Measurements from ENCODE around the gene DMWD. TPM values are rescaled to one million over a fixed set of nuclear protein-coding genes. Genes with fewer than 3 reads are reported as not detected.

DMWD gene, protein sequence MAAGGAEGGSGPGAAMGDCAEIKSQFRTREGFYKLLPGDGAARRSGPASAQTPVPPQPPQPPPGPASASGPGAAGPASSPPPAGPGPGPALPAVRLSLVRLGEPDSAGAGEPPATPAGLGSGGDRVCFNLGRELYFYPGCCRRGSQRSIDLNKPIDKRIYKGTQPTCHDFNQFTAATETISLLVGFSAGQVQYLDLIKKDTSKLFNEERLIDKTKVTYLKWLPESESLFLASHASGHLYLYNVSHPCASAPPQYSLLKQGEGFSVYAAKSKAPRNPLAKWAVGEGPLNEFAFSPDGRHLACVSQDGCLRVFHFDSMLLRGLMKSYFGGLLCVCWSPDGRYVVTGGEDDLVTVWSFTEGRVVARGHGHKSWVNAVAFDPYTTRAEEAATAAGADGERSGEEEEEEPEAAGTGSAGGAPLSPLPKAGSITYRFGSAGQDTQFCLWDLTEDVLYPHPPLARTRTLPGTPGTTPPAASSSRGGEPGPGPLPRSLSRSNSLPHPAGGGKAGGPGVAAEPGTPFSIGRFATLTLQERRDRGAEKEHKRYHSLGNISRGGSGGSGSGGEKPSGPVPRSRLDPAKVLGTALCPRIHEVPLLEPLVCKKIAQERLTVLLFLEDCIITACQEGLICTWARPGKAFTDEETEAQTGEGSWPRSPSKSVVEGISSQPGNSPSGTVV
- 10.1 to 16.5 TPM (median 12.5 TPM) in 3 replicates for polyA plus RNA-seq
- polyA plus RNA-seq (2011; ENCODE audit: low read depth): 1.7 TPM
- polyA plus RNA-seq (2011; cell fraction: cytosol; rRNA removed): 8.1 and 11.8 TPM in 2 replicates
- polyA plus RNA-seq (2011; cell fraction: nucleus; rRNA removed): 35.8 and 51.3 TPM in 2 replicates
- 12.3 and 20.4 TPM in 2 replicates for polyA plus RNA-seq (2012; ENCODE audit: low replicate concordance)
- polyA minus RNA-seq: 16.9 to 29.0 TPM (median 27.1 TPM) in 3 replicates
- 24.7 TPM for polyA minus RNA-seq (2011; cell fraction: cytosol; rRNA and poly(A)+ RNA removed)
- polyA minus RNA-seq (2011; cell fraction: nucleus; rRNA and poly(A)+ RNA removed): 28.9 and 30.2 TPM in 2 replicates

DNA sequence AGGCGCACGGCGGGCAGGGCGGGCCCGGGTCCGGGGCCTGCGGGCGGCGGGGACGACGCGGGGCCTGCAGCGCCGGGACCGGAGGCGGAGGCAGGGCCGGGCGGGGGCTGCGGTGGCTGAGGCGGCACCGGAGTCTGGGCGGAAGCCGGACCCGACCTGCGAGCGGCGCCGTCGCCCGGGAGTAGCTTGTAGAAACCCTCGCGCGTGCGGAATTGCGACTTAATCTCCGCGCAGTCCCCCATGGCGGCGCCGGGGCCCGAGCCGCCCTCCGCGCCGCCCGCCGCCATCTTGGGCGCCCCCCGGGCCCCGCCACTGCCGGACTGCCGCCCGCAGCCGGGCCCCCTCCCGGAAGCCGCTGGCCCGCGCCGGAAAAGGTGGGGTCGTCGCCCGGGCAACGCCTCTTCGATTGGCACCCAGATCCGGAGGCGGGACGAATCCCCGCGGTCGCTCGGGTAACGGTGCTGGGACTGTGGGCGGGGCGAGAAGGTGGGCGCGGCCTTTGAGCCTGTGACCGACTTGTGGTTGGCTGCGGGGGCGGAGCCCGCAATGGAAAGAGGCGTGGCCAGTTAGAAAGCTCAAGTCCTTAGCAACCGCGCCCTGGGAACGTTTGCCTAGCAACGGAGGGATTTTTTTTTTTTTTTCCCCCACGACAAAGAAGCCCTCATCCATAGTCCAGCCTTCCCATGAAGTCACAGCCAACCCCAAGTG lies at the start of gene DMWD:
TSS of gene DMWD (minus strand) at position 376 of the 708 bp plus-strand sequence. CDS start at position 287, 89 bp downstream.
- H3K9ac ChIP-seq (ENCODE audit: control insufficient read depth, extremely low read depth, insufficient read depth, low read length): peak within 1 kb of the TSS; percentile 76
- H3K36me3 ChIP-seq (ENCODE audit: control insufficient read depth in 2 of 2, extremely low read depth in 1 of 2, insufficient read depth in 2 of 2, low read length in 2 of 2): peaks cover 2 to 17% of the 10 kb centered on the region in 2 experiments
- peaks cover 19% of the 10 kb centered on the region for H3K79me2 ChIP-seq (ENCODE audit: control insufficient read depth, insufficient read depth, low read length)
- dilution Hi-C loops (cut with MboI; ENCODE audit: extremely low pct_ligation_motif_present, low sequenced_read_pairs): no loop called here
- peak within 1 kb of the TSS; percentile 46 for H3K27ac ChIP-seq (ENCODE audit: control insufficient read depth, insufficient read depth, low read length)
- FAIRE-seq (peak; percentile 78), DNase-seq (ENCODE audit: low read depth, low spot score) (peak; percentile 87)
- H4K20me1 ChIP-seq (ENCODE audit: control insufficient read depth, extremely low read depth, insufficient read depth, low read length): no peaks in the 10 kb centered on the region
- H3K27me3 ChIP-seq (ENCODE audit: control insufficient read depth, extremely low read depth, insufficient read depth, low read length): no peaks in the 10 kb centered on the region
- no peaks in the 10 kb centered on the region for H3K9me1 ChIP-seq (ENCODE audit: control insufficient read depth, extremely low read depth, insufficient read depth, low read length)
- H3K4me2 ChIP-seq (ENCODE audit: control insufficient read depth, extremely low read depth, insufficient read depth, low read depth, low read length): peak within 1 kb of the TSS; percentile 88
- TF ChIP-seq EZH2 (IDR thresholded peaks at IDR 0.05; ENCODE audit: low read length): no peak
- TF ChIP-seq, protein P1, sequence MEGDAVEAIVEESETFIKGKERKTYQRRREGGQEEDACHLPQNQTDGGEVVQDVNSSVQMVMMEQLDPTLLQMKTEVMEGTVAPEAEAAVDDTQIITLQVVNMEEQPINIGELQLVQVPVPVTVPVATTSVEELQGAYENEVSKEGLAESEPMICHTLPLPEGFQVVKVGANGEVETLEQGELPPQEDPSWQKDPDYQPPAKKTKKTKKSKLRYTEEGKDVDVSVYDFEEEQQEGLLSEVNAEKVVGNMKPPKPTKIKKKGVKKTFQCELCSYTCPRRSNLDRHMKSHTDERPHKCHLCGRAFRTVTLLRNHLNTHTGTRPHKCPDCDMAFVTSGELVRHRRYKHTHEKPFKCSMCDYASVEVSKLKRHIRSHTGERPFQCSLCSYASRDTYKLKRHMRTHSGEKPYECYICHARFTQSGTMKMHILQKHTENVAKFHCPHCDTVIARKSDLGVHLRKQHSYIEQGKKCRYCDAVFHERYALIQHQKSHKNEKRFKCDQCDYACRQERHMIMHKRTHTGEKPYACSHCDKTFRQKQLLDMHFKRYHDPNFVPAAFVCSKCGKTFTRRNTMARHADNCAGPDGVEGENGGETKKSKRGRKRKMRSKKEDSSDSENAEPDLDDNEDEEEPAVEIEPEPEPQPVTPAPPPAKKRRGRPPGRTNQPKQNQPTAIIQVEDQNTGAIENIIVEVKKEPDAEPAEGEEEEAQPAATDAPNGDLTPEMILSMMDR (optimal IDR thresholded peaks at IDR 0.05 in 1 of 3, IDR thresholded peaks at IDR 0.05 in 1 of 3, conservative IDR thresholded peaks at IDR 0.05 in 1 of 3; ENCODE audit: extremely low read depth in 1 of 3, insufficient read depth in 2 of 3, low read length in 3 of 3): peak in 1 of 3 experiments; percentile 12
- no peaks in the 10 kb centered on the region for H3K9me3 ChIP-seq (ENCODE audit: control insufficient read depth, low read depth, low read length)
- H2AFZ ChIP-seq (ENCODE audit: control insufficient read depth, low read length): no peak within 1 kb of the TSS
- peak within 1 kb of the TSS; percentile 83 to 95 (median 90) for H3K4me3 ChIP-seq (ENCODE audit: control insufficient read depth in 2 of 3, extremely low read depth in 1 of 3, insufficient read depth in 2 of 3, low read depth in 1 of 3, low read length in 3 of 3)
- H3K4me1 ChIP-seq (ENCODE audit: control insufficient read depth, extremely low read depth, insufficient read depth, low read length): peaks cover 9% of the 10 kb centered on the region

- Histone ChIP-seq H3K36me3 (ENCODE audit: control insufficient read depth in 2 of 2, extremely low read depth in 1 of 2, insufficient read depth in 2 of 2, low read length in 2 of 2) (peaks cover 35 to 42% of the 10 kb centered on the region in 2 experiments), H3K9ac (ENCODE audit: control insufficient read depth, extremely low read depth, insufficient read depth, low read length) (no peak overlapping the region), H4K20me1 (ENCODE audit: control insufficient read depth, extremely low read depth, insufficient read depth, low read length) (no peaks in the 10 kb centered on the region), H3K4me1 (ENCODE audit: control insufficient read depth, extremely low read depth, insufficient read depth, low read length) (no peaks in the 10 kb centered on the region), H3K9me1 (ENCODE audit: control insufficient read depth, extremely low read depth, insufficient read depth, low read length) (no peaks in the 10 kb centered on the region), H3K9me3 (ENCODE audit: control insufficient read depth, low read depth, low read length) (no peaks in the 10 kb centered on the region), H3K79me2 (ENCODE audit: control insufficient read depth, insufficient read depth, low read length) (no peaks in the 10 kb centered on the region), H3K27ac (ENCODE audit: control insufficient read depth, insufficient read depth, low read length) (no peak overlapping the region), H2AFZ (ENCODE audit: control insufficient read depth, low read length) (no peak overlapping the region), H3K4me3 (ENCODE audit: control insufficient read depth in 2 of 3, extremely low read depth in 1 of 3, insufficient read depth in 2 of 3, low read depth in 1 of 3, low read length in 3 of 3) (no peak overlapping the region), H3K4me2 (ENCODE audit: control insufficient read depth, extremely low read depth, insufficient read depth, low read depth, low read length) (no peak overlapping the region), H3K27me3 (ENCODE audit: control insufficient read depth, extremely low read depth, insufficient read depth, low read length) (no peaks in the 10 kb centered on the region)
- no peak for FAIRE-seq
- DNase-seq (ENCODE audit: low read depth, low spot score): no peak
- dilution Hi-C loops (cut with MboI; ENCODE audit: extremely low pct_ligation_motif_present, low sequenced_read_pairs): no loop called here
- TF ChIP-seq EZH2 (IDR thresholded peaks at IDR 0.05; ENCODE audit: low read length): no peak
- TF ChIP-seq, protein P1 (optimal IDR thresholded peaks at IDR 0.05 in 1 of 3, IDR thresholded peaks at IDR 0.05 in 1 of 3, conservative IDR thresholded peaks at IDR 0.05 in 1 of 3; ENCODE audit: extremely low read depth in 1 of 3, insufficient read depth in 2 of 3, low read length in 3 of 3): no peak
These were observed 49.6 kb upstream of the DMWD start for GRCh38 chr19:45842198-45842597.
